K562 (cell line): ENCODE measurements around the gene LSM14B. TPM values are rescaled to one million over a fixed set of nuclear protein-coding genes. Genes with fewer than 3 reads are reported as not detected.

ENCODE experiments used
- BRF1 ChIP-seq: IDR thresholded peaks from 3 replicates; pipeline ENCODE4 v1.6.1; 2011; ENCODE audit warnings: borderline replicate concordance, mild to moderate bottlenecking; ENCODE audit not compliant: insufficient read length; ENCODE audit errors: extremely low read depth
- CBX3 ChIP-seq, 2 experiments: IDR thresholded peaks; 1 replicate in 1 of 2; 2 replicates in 1 of 2; pipeline ENCODE4 v1.6.1; 2012; ENCODE audit warnings: inconsistent platforms in 2 of 2, low read length in 2 of 2, borderline replicate concordance in 1 of 2, control low read depth in 1 of 2
- GABPB1 ChIP-seq: sonication (generic); formaldehyde crosslinking; IDR thresholded peaks from 2 replicates; pipeline ENCODE4 v1.8.0; 2022; ENCODE audit warnings: mild to moderate bottlenecking, missing genetic modification reagents
- GTF2F1 ChIP-seq: IDR thresholded peaks from 2 replicates; pipeline ENCODE4 v1.6.1; 2011; ENCODE audit warnings: low read depth, low read length, improper control_type of control experiment
- PRPF4 ChIP-seq: fragments of 200-400 bp; formaldehyde crosslinking; IDR thresholded peaks from one replicate; pipeline ENCODE4 v1.6.1; 2017; ENCODE audit warnings: low read length, low read depth, mild to moderate bottlenecking; ENCODE audit not compliant: insufficient read depth, poor library complexity, severe bottlenecking
- VEZF1 ChIP-seq: fragments of 200-800 bp; sonication (Bioruptor generic); IDR thresholded peaks from 2 replicates; pipeline ENCODE4 v1.6.1; 2017; ENCODE audit warnings: missing genetic modification characterization, missing compliant biosample characterization
- ZNF384 ChIP-seq: IDR thresholded peaks from 2 replicates; pipeline ENCODE4 v1.6.1; 2012; ENCODE audit warnings: low read depth, low read length, improper control_type of control experiment
- polyA plus RNA-seq, 8 experiments: library from polyadenylated mRNA; depleted of rRNA in 4 of 8; stranded (reverse) in 5 of 8; unstranded in 3 of 8; fragments of >200 nt; fragmentation: Nextera tagmentation in 2 of 8; fragmentation: Illumina TruSeq in 1 of 8; extraction: Ambion mirVana in 2 of 8; extraction: Trizol in 1 of 8; gene quantifications; 2 replicates each; pipeline versions ENCODE4 v1.2.1 to v1.2.3, GENCODE V29; 2011 to 2014; ENCODE audit warnings: inconsistent platforms in 1 of 8, missing spikeins in 1 of 8
- total RNA-seq, 7 experiments: library from RNA; depleted of rRNA in 6 of 7; stranded (reverse); fragments of >200 nt in 6 of 7; fragmentation: Illumina TruSeq in 2 of 7; extraction: Trizol in 2 of 7; gene quantifications; 2 replicates each; pipeline versions ENCODE4 v1.2.1 to v1.2.3, GENCODE V29; 2011 to 2021; ENCODE audit warnings: low replicate concordance in 1 of 7
- TF ChIP-seq, protein P1 (sequence below): sonication (generic); IDR thresholded peaks from 2 replicates; pipeline ENCODE4 v1.6.1; 2016

LSM14B gene
- total and polyA plus RNA-seq, 9 of the 15 experiments (the other 6 are each of a cell fraction or from before 2014, with no cell fraction given), result 0.66 to 36.0 (median 20.2) TPM

DNA sequence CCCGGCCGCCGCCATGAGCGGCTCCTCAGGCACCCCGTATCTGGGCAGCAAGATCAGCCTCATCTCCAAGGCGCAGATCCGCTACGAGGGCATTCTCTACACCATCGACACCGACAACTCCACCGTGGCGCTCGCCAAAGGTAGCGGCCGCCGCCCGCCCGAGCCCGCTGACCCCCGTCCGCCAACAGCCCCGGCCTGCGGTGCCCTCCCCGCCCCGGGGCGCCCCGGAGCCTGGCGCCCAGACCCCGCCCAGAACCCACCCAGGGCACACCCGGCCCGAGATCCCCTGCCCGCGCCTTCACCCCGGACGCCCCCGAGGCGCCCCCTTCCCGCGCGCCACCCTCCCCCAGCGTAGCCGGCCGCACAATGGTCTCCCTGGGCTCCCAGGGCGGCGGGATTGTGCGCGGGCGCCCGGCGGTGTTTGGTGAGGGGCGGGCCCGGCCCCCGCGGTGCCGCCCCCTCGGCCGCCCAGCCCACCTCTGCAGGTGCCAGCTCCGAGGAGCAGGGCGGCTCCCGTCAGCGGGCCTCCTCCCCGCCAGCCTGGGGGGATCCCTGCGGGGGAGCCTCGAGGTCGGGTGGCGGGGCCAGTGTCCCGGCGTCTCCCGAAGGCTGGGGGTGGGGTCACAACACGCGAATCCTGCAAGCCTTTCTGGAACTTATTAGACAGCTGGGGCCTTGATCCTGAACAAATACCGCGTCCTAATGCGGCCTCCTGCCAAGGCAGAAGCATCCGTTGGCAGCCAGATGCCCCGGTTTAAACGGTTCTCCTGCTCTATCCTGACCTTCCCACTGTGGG is 577 bp downstream of the LSM14B start (continued):
- no peak for TF ChIP-seq VEZF1 (CRISPR knock-in tag)
- no peak for TF ChIP-seq BRF1
- no peak for TF ChIP-seq GTF2F1
- TF ChIP-seq GABPB1 (CRISPR knock-in tag), result no peak
- TF ChIP-seq ZNF384, result no peak
- TF ChIP-seq PRPF4, result no peak
- TF ChIP-seq, protein P1, sequence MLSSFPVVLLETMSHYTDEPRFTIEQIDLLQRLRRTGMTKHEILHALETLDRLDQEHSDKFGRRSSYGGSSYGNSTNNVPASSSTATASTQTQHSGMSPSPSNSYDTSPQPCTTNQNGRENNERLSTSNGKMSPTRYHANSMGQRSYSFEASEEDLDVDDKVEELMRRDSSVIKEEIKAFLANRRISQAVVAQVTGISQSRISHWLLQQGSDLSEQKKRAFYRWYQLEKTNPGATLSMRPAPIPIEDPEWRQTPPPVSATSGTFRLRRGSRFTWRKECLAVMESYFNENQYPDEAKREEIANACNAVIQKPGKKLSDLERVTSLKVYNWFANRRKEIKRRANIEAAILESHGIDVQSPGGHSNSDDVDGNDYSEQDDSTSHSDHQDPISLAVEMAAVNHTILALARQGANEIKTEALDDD, result no peak
- TF ChIP-seq CBX3 (IDR thresholded peaks at IDR 0.05; ENCODE audit: borderline replicate concordance in 1 of 2, low read length in 2 of 2), result no peak
